M059J (cell line): ENCODE data around the gene ITPKC. TPM values are rescaled to one million over a fixed set of nuclear protein-coding genes. Genes with fewer than 3 reads are reported as not detected.

Experiments used
- total RNA-seq: library from RNA; depleted of rRNA; stranded (reverse); fragments of >200 nt; shearing (Covaris generic); gene quantifications from 2 replicates; pipeline ENCODE4 v1.2.3, GENCODE V29; 2014; rRNA removed

ITPKC gene
- total RNA-seq, 1 experiment from 2014 or later = 7.2 TPM

Other genes with a start within 250 kb of the ITPKC start
- 30.5 and 66.3 TPM in 2 replicates for gene SHKBP1, start 140.2 kb upstream of the ITPKC start, total RNA-seq
- gene LTBP4, start 115.7 kb upstream of the ITPKC start, total RNA-seq = 7.1 and 7.3 TPM in 2 replicates
- 10.2 and 18.1 TPM in 2 replicates for gene NUMBL, start 26.5 kb upstream of the ITPKC start, total RNA-seq
- 9.5 and 30.8 TPM in 2 replicates for gene COQ8B, start 226 bp upstream of the ITPKC start, total RNA-seq
- 0.76 and 1.3 TPM in 2 replicates for gene ACTMAP, start 33.4 kb downstream of the ITPKC start, total RNA-seq
- gene SNRPA, start 34.1 kb downstream of the ITPKC start, total RNA-seq = 76.3 and 93.3 TPM in 2 replicates
- gene MIA, start 58.4 kb downstream of the ITPKC start, total RNA-seq = not detected in 2 replicates
- 13.2 and 34.2 TPM in 2 replicates for gene RAB4B, start 61.1 kb downstream of the ITPKC start, total RNA-seq
- 24.1 and 39.7 TPM in 2 replicates for gene EGLN2, start 82.1 kb downstream of the ITPKC start, total RNA-seq
- not detected in 2 replicates for gene CYP2A6, start 133.3 kb downstream of the ITPKC start, total RNA-seq
- not detected in 2 replicates for gene CYP2A7, start 165.1 kb downstream of the ITPKC start, total RNA-seq